ENCODE data around the gene TMEM132C.
"Not testable (repeated sequence)": the region's sequence is repeated elsewhere in the genome, so short reads cannot be mapped to it uniquely, and the experiment has no call there.

Gene TMEM132C

GRCh38 chr12:128245905-128246304, 21.1 kb upstream of the TMEM132C start:
- no peak overlapping the region for H3K4me3 ChIP-seq (replicated peaks; ENCODE audit: low read depth, low read length)
- no peak for DNase-seq (ENCODE audit: low read depth)
- no peak for TF ChIP-seq CTCF (IDR thresholded peaks at IDR 0.05; ENCODE audit: low read length, missing control alignments)

- no peak for DNase-seq (ENCODE audit: low read depth)
- no peak for TF ChIP-seq CTCF (IDR thresholded peaks at IDR 0.05; ENCODE audit: low read length, missing control alignments)
- no peak overlapping the region for H3K4me3 ChIP-seq (replicated peaks; ENCODE audit: low read depth, low read length)
Measured at GRCh38 chr12:128250096-128250495, 16.9 kb upstream of the TMEM132C start.

- not testable (repeated sequence) for H3K4me3 ChIP-seq (replicated peaks; ENCODE audit: low read depth, low read length); DNase-seq (ENCODE audit: low read depth)
Measured at GRCh38 chr12:128253829-128254228, 13.1 kb upstream of the TMEM132C start.

GRCh38 chr12:128258866-128259555, 8.0 kb upstream of the TMEM132C start:
- DNase-seq (ENCODE audit: low read depth): no peak
- H3K4me3 ChIP-seq (replicated peaks; ENCODE audit: low read depth, low read length): no peak overlapping the region
- no peak for TF ChIP-seq CTCF (IDR thresholded peaks at IDR 0.05; ENCODE audit: low read length, missing control alignments)

- DNase-seq (ENCODE audit: low read depth): peak; percentile 3
- H3K4me3 ChIP-seq (replicated peaks; ENCODE audit: low read depth, low read length): no peak overlapping the region
- TF ChIP-seq CTCF (IDR thresholded peaks at IDR 0.05; ENCODE audit: low read length, missing control alignments): peak; percentile 24
Measured at GRCh38 chr12:128259556-128260070, 7.4 kb upstream of the TMEM132C start.

- TF ChIP-seq CTCF (IDR thresholded peaks at IDR 0.05; ENCODE audit: low read length, missing control alignments): no peak
- no peak for DNase-seq (ENCODE audit: low read depth)
Measured at GRCh38 chr12:128261757-128262156, 5.2 kb upstream of the TMEM132C start.

GRCh38 chr12:128265566-128265965, 1.4 kb upstream of the TMEM132C start:
- no peak overlapping the region for H3K4me3 ChIP-seq (replicated peaks; ENCODE audit: low read depth, low read length)
- no peak for TF ChIP-seq CTCF (IDR thresholded peaks at IDR 0.05; ENCODE audit: low read length, missing control alignments)
- no peak for DNase-seq (ENCODE audit: low read depth)

More at GRCh38 chr12:128261757-128262156, 5.2 kb upstream of the TMEM132C start:
- H3K4me3 ChIP-seq (replicated peaks; ENCODE audit: low read depth, low read length): no peak overlapping the region
